ENCODE measurements around the gene KCNQ1. TPM values are rescaled to one million over a fixed set of nuclear protein-coding genes. Genes with fewer than 3 reads are reported as not detected.

Gene KCNQ1
- total RNA-seq, 4 donors from 2014 or later: 5.6 to 46.8 (median 24.6) TPM

DNA sequence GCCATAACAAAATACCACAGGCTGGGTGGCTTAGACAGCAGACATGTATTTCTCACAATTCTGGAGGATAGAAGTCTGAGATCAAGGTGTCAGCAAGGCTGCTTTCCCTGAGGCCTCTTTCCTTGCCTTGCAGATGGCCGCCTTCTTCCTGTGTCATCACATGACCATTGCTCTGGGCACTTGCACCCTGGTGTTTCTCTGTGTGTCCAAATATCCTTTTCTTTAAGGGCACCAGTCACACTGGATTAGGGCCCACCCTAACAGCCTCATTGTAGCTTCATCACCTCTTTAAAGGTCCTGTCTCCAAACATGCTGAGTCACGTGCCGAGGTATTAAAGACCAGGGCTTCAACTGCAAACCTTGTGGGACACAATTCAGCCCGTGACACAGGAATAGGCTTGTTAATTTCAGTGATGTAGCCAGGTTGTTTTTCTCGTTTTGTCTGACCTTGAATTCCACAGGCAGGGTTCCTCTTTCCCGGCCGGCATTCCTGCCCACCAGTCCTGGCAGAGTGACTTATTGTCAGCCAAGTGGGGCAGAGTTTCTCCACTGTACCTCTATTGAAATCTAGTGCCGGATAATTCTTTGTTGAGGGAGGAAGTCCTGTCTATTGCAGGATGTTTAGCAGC is 154.9 kb downstream of the KCNQ1 start:
- in situ Hi-C loops (cut with MboI; ENCODE audit: low pct_ligation_motif_present in 1 of 4, low pct_unique_long_range_greater_than_20kb in 1 of 4, low sequenced_read_pairs in 3 of 4) (no loop called here), intact Hi-C loops (cut with DNase I; ENCODE audit: low total_unique reads) (no loop called here)
- no peaks in the 10 kb centered on the region for H3K4me1 ChIP-seq
- TF ChIP-seq, protein P1, sequence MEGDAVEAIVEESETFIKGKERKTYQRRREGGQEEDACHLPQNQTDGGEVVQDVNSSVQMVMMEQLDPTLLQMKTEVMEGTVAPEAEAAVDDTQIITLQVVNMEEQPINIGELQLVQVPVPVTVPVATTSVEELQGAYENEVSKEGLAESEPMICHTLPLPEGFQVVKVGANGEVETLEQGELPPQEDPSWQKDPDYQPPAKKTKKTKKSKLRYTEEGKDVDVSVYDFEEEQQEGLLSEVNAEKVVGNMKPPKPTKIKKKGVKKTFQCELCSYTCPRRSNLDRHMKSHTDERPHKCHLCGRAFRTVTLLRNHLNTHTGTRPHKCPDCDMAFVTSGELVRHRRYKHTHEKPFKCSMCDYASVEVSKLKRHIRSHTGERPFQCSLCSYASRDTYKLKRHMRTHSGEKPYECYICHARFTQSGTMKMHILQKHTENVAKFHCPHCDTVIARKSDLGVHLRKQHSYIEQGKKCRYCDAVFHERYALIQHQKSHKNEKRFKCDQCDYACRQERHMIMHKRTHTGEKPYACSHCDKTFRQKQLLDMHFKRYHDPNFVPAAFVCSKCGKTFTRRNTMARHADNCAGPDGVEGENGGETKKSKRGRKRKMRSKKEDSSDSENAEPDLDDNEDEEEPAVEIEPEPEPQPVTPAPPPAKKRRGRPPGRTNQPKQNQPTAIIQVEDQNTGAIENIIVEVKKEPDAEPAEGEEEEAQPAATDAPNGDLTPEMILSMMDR (IDR thresholded peaks at IDR 0.05): no peak
- no peak for TF ChIP-seq EP300 (IDR thresholded peaks at IDR 0.05; ENCODE audit: low read depth)
- no peak for TF ChIP-seq POLR2AphosphoS5 (IDR thresholded peaks at IDR 0.05)
- TF ChIP-seq POLR2A (IDR thresholded peaks at IDR 0.05): no peak
- H3K27ac ChIP-seq: no peak overlapping the region
- WGBS, 2 donors (ENCODE audit: low coverage in 1 of 2): 85 to 91% methylated on average over 1 to 8 of the region's 8 CpGs
- peaks cover 4 to 8% of the 10 kb centered on the region in 2 donors for H3K9me3 ChIP-seq
- no peaks in the 10 kb centered on the region for H3K27me3 ChIP-seq
- no peak overlapping the region for H3K4me3 ChIP-seq
- H3K36me3 ChIP-seq: no peaks in the 10 kb centered on the region
- no peak for DNase-seq

DNA sequence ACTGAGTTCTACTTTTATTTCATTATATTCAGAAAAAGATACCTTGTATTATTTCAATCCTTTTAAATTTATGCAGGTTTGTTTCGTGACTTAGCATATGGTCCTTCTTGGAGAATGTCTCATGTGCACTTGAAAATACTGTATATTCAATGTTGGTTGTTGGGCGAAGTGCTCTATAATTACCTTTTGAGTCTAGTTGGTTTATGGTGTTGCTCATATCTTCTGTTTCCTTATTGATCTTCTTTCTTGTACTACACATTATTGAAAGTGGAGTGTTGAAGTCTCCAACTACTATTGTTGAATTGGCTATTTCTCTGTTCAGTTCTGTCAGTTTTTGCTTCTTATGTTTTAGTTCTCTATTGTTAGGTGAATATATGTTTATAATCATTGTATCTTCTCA is 164.5 kb downstream of the KCNQ1 start:
- Histone ChIP-seq H3K9me3 (peaks cover 0 to 12% of the 10 kb centered on the region in 2 donors), H3K36me3 (no peaks in the 10 kb centered on the region), H3K27ac (peak overlapping the region in 1 of 4 donors; percentile 25), H3K4me1 (peaks cover 0 to 26% (median 10%) of the 10 kb centered on the region in 4 donors), H3K27me3 (no peaks in the 10 kb centered on the region), H3K4me3 (no peak overlapping the region)
- 48 to 49% methylated on average over 2 of the region's 2 CpGs for WGBS, 2 donors (ENCODE audit: low coverage in 1 of 2)
- TF ChIP-seq, protein P1 (IDR thresholded peaks at IDR 0.05): no peak
- TF ChIP-seq POLR2AphosphoS5 (IDR thresholded peaks at IDR 0.05) (no peak), POLR2A (IDR thresholded peaks at IDR 0.05) (no peak), EP300 (IDR thresholded peaks at IDR 0.05; ENCODE audit: low read depth) (no peak)
- DNase-seq: no peak
- in situ Hi-C loops (cut with MboI; ENCODE audit: low pct_ligation_motif_present in 1 of 4, low pct_unique_long_range_greater_than_20kb in 1 of 4, low sequenced_read_pairs in 3 of 4) (no loop called here), intact Hi-C loops (cut with DNase I; ENCODE audit: low total_unique reads) (no loop called here)

DNA sequence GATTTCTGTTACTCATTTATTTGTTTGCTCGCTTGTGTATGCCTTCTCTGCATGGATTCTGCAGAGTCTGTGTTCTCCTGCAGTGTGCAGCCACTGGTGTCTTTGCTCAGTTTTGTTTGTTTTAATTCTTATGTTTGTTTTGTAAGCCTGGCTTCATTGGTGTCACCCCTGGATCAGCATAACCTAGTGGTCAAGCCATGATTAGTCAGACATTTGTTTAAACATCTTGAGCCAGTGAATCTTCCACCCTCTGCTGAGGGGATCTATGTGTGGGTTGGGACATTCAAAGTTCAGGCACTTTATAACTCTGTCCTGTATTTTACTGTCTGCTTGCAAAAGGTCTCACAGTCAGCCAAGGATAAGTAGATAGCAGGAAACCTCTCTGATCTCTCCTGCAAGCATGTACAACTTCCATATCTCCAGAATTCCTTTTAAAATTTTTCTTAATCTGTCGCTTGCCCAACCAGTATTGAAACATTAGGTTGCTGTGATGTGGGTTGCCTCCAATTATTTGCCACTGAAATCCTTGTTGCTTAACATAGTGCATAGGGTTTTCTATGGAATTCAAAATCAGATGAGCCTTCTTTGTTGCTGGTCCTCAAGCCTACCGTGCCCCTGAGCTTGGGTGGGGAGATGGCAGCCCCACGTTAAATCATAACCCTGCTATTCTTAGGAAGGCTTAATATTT is 168.2 kb downstream of the KCNQ1 start:
- peaks cover 2 to 12% of the 10 kb centered on the region in 2 donors for H3K9me3 ChIP-seq

DNA sequence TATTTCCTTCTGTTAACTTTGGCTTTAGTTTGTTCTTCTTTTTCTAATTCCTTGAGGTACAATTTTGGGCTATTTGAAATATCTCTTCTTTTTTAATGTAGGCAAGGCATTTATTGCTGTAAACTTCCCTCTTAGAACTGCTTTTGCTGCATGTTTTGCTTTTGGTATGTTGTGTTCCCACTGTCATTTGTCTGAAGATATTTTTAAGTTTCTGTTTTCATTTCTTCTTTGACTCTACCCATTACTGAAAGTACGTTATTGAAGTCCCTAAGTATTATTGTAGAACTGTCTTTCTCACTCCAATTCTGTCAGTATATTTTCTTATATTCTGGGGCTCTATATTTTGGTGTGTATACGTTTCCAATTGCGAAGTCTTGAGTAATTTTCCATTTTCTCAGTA is 177.1 kb downstream of the KCNQ1 start:
- Histone ChIP-seq H3K27me3 (no peaks in the 10 kb centered on the region), H3K4me3 (no peak overlapping the region), H3K27ac (no peak overlapping the region), H3K36me3 (no peaks in the 10 kb centered on the region), H3K4me1 (no peaks in the 10 kb centered on the region), H3K9me3 (no peaks in the 10 kb centered on the region)
- no peak for TF ChIP-seq POLR2AphosphoS5 (IDR thresholded peaks at IDR 0.05)
- TF ChIP-seq, protein P1 (IDR thresholded peaks at IDR 0.05): no peak
- intact Hi-C loops (cut with DNase I; ENCODE audit: low total_unique reads) (no loop called here), in situ Hi-C loops (cut with MboI; ENCODE audit: low pct_ligation_motif_present in 1 of 4, low pct_unique_long_range_greater_than_20kb in 1 of 4, low sequenced_read_pairs in 3 of 4) (no loop called here)
- DNase-seq: no peak
- WGBS, 2 donors (ENCODE audit: low coverage in 1 of 2): 28 to 36% methylated on average over 3 of the region's 3 CpGs

More for the DNA sequence above, 168.2 kb downstream of the KCNQ1 start:
- peaks cover 0 to 26% (median 9%) of the 10 kb centered on the region in 4 donors for H3K4me1 ChIP-seq
- in situ Hi-C loops (cut with MboI; ENCODE audit: low pct_ligation_motif_present in 1 of 4, low pct_unique_long_range_greater_than_20kb in 1 of 4, low sequenced_read_pairs in 3 of 4) (no loop called here), intact Hi-C loops (cut with DNase I; ENCODE audit: low total_unique reads) (no loop called here)
- no peak overlapping the region for H3K27ac ChIP-seq
- DNase-seq: no peak
- no peak overlapping the region for H3K4me3 ChIP-seq
- no peaks in the 10 kb centered on the region for H3K36me3 ChIP-seq
- no peaks in the 10 kb centered on the region for H3K27me3 ChIP-seq
- 69 to 70% methylated on average over 4 of the region's 4 CpGs for WGBS, 2 donors (ENCODE audit: low coverage in 1 of 2)
- no peak for TF ChIP-seq POLR2AphosphoS5 (IDR thresholded peaks at IDR 0.05)
- no peak for TF ChIP-seq EP300 (IDR thresholded peaks at IDR 0.05; ENCODE audit: low read depth)
- TF ChIP-seq, protein P1 (IDR thresholded peaks at IDR 0.05): no peak
- TF ChIP-seq POLR2A (IDR thresholded peaks at IDR 0.05): no peak
